ENCODE results near the gene ZBTB24.

DNA sequence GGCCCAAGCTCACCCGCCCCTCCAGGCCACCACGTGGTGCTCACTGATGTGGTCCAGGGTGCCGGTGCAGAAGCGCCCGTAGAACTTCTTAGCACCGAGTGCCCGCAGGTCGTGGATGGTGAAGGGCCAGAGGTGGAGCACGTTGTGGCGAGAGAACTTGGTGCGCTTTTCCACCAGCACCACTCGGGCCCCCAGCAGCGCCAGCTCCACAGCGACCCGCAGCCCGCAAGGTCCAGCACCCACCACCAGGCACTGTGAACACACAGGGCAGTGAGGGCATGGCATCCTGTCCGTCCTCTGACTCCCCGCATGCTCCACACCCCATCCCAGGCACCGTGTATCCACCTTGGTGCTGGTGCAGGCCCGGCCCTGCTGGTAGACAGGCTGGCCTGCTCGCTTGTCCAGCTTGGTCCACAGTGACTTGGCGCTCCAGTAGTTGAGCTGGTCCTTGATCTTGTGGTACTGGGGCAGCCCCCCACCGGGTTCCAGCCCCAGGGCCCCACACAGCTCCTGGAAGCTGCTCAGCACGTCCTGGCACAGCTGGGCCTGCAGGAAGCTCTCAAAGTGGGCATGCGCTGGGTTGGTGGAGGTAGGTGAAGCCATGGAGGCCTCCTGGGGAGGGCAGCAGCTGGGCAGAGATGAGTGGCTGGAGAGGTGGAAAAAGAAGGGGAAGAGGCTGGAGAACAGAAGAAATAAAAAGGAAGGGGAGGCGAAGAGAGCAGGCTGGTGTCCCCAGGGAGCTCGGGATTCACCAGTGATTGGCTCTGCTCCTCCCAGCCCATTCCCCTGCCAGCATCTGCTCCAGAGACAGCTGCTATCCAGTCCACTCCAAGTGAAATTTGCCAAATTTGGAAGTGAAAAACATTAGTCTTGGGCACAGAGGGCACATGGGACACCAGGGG lies 29.2 kb downstream of the ZBTB24 start:
- no peak for TF ChIP-seq POLR2AphosphoS5 (IDR thresholded peaks at IDR 0.05)
- TF ChIP-seq, protein P1, sequence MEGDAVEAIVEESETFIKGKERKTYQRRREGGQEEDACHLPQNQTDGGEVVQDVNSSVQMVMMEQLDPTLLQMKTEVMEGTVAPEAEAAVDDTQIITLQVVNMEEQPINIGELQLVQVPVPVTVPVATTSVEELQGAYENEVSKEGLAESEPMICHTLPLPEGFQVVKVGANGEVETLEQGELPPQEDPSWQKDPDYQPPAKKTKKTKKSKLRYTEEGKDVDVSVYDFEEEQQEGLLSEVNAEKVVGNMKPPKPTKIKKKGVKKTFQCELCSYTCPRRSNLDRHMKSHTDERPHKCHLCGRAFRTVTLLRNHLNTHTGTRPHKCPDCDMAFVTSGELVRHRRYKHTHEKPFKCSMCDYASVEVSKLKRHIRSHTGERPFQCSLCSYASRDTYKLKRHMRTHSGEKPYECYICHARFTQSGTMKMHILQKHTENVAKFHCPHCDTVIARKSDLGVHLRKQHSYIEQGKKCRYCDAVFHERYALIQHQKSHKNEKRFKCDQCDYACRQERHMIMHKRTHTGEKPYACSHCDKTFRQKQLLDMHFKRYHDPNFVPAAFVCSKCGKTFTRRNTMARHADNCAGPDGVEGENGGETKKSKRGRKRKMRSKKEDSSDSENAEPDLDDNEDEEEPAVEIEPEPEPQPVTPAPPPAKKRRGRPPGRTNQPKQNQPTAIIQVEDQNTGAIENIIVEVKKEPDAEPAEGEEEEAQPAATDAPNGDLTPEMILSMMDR (IDR thresholded peaks at IDR 0.05), result no peak
- TF ChIP-seq EP300 (IDR thresholded peaks at IDR 0.05), result no peak
- TF ChIP-seq POLR2A (IDR thresholded peaks at IDR 0.05), result no peak
